ENCODE measurements around the gene C1orf53.

GRCh38 chr1:197933016-197933415 lies 30.6 kb downstream of the C1orf53 start:
- no peak for TF ChIP-seq EP300 (IDR thresholded peaks at IDR 0.05)
- no peak for TF ChIP-seq CTCF (IDR thresholded peaks at IDR 0.05)
- no peak for TF ChIP-seq POLR2A (IDR thresholded peaks at IDR 0.05)

Measured in upper lobe of left lung (tissue), 4 donors.